Keratinocyte (primary cell): Measurements from ENCODE around the gene UROC1. TPM values are rescaled to one million over a fixed set of nuclear protein-coding genes. Genes with fewer than 3 reads are reported as not detected.

Experiments
- DNase-seq: peaks from one replicate; pipeline ENCODE4 v3.0.0-alpha.2; 2011; ENCODE audit warnings: low read depth, missing footprints, low spot score
- FAIRE-seq: peaks from 2 replicates; lab custom pipeline; 2011; peaks lifted over from hg19 to GRCh38; lab: Jason Lieb, UNC
- H2AFZ ChIP-seq: 2 replicates; pipeline ENCODE4 v1.6.0; 2012; ENCODE audit warnings: low read length, control low read depth, inconsistent platforms; ENCODE audit not compliant: control insufficient read depth
- H3K27ac ChIP-seq: 2 replicates; pipeline ENCODE4 v1.5.1; 2011; ENCODE audit warnings: low read length; ENCODE audit not compliant: control insufficient read depth, insufficient read depth
- H3K27me3 ChIP-seq: 3 replicates; pipeline ENCODE4 v1.6.0; 2011; ENCODE audit warnings: low read length; ENCODE audit not compliant: control insufficient read depth, insufficient read depth; ENCODE audit errors: extremely low read depth
- H3K36me3 ChIP-seq, 2 experiments: 2 replicates in 1 of 2; 3 replicates in 1 of 2; pipeline ENCODE4 v1.5.1; 2011; ENCODE audit warnings: low read length in 2 of 2, mild to moderate bottlenecking in 1 of 2; ENCODE audit not compliant: control insufficient read depth in 2 of 2, insufficient read depth in 2 of 2; ENCODE audit errors: extremely low read depth in 1 of 2
- H3K4me1 ChIP-seq: 3 replicates; pipeline ENCODE4 v1.5.1; 2011; ENCODE audit warnings: low read length; ENCODE audit not compliant: control insufficient read depth, insufficient read depth; ENCODE audit errors: extremely low read depth
- H3K4me2 ChIP-seq: 3 replicates; pipeline ENCODE4 v1.6.0; 2011; ENCODE audit warnings: low read depth, low read length; ENCODE audit not compliant: control insufficient read depth, insufficient read depth; ENCODE audit errors: extremely low read depth
- H3K4me3 ChIP-seq, 3 experiments: fragments of 200-600 bp in 1 of 3; sonication (generic) in 1 of 3; 2 replicates in 2 of 3; 3 replicates in 1 of 3; pipeline ENCODE4 v1.5.1; 2011 to 2016; ENCODE audit warnings: low read length in 3 of 3, mild to moderate bottlenecking in 3 of 3, control low read depth in 2 of 3, inconsistent platforms in 1 of 3, low read depth in 1 of 3, mixed read lengths in 1 of 3, mixed run types in 1 of 3, moderate library complexity in 1 of 3; ENCODE audit not compliant: control insufficient read depth in 2 of 3, insufficient read depth in 2 of 3; ENCODE audit errors: extremely low read depth in 1 of 3
- H3K79me2 ChIP-seq: 2 replicates; pipeline ENCODE4 v1.6.0; 2012; ENCODE audit warnings: low read length; ENCODE audit not compliant: control insufficient read depth, insufficient read depth
- H3K9ac ChIP-seq: 3 replicates; pipeline ENCODE4 v1.6.0; 2011; ENCODE audit warnings: low read length; ENCODE audit not compliant: control insufficient read depth, insufficient read depth; ENCODE audit errors: extremely low read depth
- H3K9me1 ChIP-seq: 3 replicates; pipeline ENCODE4 v1.6.0; 2011; ENCODE audit warnings: low read length; ENCODE audit not compliant: control insufficient read depth, insufficient read depth; ENCODE audit errors: extremely low read depth
- H3K9me3 ChIP-seq: 2 replicates; pipeline ENCODE4 v1.5.1; 2012; ENCODE audit warnings: low read depth, low read length; ENCODE audit not compliant: control insufficient read depth
- H4K20me1 ChIP-seq: 3 replicates; pipeline ENCODE4 v1.6.0; 2011; ENCODE audit warnings: low read length; ENCODE audit not compliant: control insufficient read depth, insufficient read depth; ENCODE audit errors: extremely low read depth
- EZH2 ChIP-seq: IDR thresholded peaks from one replicate; pipeline ENCODE4 v1.6.1; 2012; ENCODE audit warnings: inconsistent platforms, mild to moderate bottlenecking, low read length, moderate library complexity
- dilution Hi-C: fragments of 300-500 bp; cut with MboI; formaldehyde crosslinking; loops from one replicate; pipeline ENCODE4 v1.7.0; 2020; ENCODE audit warnings: low sequenced_read_pairs; ENCODE audit not compliant: extremely low pct_ligation_motif_present
- polyA plus RNA-seq, 5 experiments: library from polyadenylated mRNA; depleted of rRNA in 3 of 5; stranded (reverse) in 3 of 5; stranded (forward) in 1 of 5; unstranded in 1 of 5; fragments of >200 nt; gene quantifications; 1 replicate in 1 of 5; 2 replicates in 3 of 5; 3 replicates in 1 of 5; pipeline versions ENCODE4 v1.2.1 to v1.2.3, GENCODE V29; 2011 to 2012; ENCODE audit warnings: missing spikeins in 2 of 5, low read depth in 1 of 5, low replicate concordance in 1 of 5
- TF ChIP-seq, protein P1 (sequence below), 3 experiments: IDR thresholded peaks in 1 of 3; conservative IDR thresholded peaks in 1 of 3; optimal IDR thresholded peaks in 1 of 3; 2 replicates in 2 of 3; 3 replicates in 1 of 3; pipeline versions ENCODE3 to v1.5.1; 2011; ENCODE audit warnings: low read length in 3 of 3, mild to moderate bottlenecking in 3 of 3, moderate library complexity in 2 of 3, control low read depth in 1 of 3, inconsistent platforms in 1 of 3; ENCODE audit not compliant: insufficient read depth in 2 of 3; ENCODE audit errors: extremely low read depth in 1 of 3

UROC1 gene
- polyA plus RNA-seq, 1 donor (not counting 4 experiments of a cell fraction or from before 2014, with no cell fraction given), result not detected

DNA sequence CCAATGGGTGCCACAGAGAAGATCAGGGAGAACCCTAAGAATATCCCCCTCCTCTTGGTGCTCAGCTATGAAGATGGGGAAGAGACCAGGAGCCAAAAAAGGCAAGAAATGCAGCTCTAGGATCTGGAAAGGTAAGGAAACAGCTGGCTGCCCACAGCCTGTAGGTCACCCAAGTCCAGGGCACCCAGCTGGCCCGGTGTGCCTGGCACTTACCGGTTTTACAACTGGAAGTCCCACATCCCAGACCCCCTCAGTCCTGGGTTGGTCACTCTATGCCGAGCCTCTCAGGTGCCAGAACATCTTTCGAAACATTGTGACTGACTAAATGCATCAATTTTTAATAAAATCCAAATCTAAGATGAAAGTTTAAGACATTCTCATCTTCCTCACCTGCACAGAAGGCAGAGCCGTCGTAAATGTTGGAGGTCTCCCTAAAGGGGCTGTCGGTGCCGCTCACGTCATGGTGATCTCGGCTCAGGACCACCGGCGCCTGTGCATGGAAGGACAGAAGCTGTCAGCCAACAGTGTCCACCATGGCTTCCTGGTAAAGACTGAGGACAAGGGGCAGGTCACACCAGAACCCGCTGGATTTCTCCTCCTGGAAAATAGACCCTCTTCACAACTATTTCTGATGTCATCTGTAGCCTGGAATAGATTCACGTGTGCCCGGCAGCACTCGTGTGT, 28.5 kb downstream of the UROC1 start:
- TF ChIP-seq, protein P1, sequence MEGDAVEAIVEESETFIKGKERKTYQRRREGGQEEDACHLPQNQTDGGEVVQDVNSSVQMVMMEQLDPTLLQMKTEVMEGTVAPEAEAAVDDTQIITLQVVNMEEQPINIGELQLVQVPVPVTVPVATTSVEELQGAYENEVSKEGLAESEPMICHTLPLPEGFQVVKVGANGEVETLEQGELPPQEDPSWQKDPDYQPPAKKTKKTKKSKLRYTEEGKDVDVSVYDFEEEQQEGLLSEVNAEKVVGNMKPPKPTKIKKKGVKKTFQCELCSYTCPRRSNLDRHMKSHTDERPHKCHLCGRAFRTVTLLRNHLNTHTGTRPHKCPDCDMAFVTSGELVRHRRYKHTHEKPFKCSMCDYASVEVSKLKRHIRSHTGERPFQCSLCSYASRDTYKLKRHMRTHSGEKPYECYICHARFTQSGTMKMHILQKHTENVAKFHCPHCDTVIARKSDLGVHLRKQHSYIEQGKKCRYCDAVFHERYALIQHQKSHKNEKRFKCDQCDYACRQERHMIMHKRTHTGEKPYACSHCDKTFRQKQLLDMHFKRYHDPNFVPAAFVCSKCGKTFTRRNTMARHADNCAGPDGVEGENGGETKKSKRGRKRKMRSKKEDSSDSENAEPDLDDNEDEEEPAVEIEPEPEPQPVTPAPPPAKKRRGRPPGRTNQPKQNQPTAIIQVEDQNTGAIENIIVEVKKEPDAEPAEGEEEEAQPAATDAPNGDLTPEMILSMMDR (optimal IDR thresholded peaks at IDR 0.05 in 1 of 3, IDR thresholded peaks at IDR 0.05 in 1 of 3, conservative IDR thresholded peaks at IDR 0.05 in 1 of 3; ENCODE audit: extremely low read depth in 1 of 3, insufficient read depth in 2 of 3, low read length in 3 of 3), result no peak
- TF ChIP-seq EZH2, result no peak
- Histone ChIP-seq H2AFZ (no peak overlapping the region), H3K27me3 (peaks cover 12% of the 10 kb centered on the region), H3K36me3 (no peaks in the 10 kb centered on the region), H3K27ac (no peak overlapping the region), H3K4me1 (peaks cover 14% of the 10 kb centered on the region), H3K9me1 (no peaks in the 10 kb centered on the region), H3K9me3 (no peaks in the 10 kb centered on the region), H3K9ac (no peak overlapping the region), H3K4me3 (no peak overlapping the region), H3K79me2 (no peaks in the 10 kb centered on the region), H4K20me1 (no peaks in the 10 kb centered on the region), H3K4me2 (no peak overlapping the region)
- dilution Hi-C loops, result no loop called here
- FAIRE-seq, result no peak
- DNase-seq, result no peak

DNA sequence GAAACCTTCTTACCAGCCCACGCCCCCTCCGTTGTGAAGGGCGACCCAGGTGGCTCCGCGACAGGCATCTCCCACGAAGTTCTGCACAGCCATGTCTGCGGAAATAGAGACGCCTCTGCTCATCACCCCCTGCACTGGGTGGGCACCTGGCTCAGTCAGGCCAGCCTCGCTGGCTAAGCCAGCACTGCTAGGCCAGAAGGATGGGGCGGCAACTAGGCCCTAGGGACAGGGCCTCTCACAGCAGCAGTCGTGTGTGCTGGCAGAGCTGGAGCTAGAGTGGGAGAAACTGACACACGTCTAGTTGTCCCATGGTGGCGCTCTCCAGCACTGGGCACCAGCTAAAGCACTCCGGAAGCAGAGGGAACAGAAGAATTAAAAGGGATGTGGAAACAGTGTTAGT, 29.4 kb downstream of the UROC1 start:
- dilution Hi-C loops, result no loop called here
- Histone ChIP-seq H2AFZ (no peak overlapping the region), H3K9me1 (no peaks in the 10 kb centered on the region), H3K27ac (no peak overlapping the region), H3K9me3 (no peaks in the 10 kb centered on the region), H4K20me1 (no peaks in the 10 kb centered on the region), H3K79me2 (no peaks in the 10 kb centered on the region), H3K4me3 (no peak overlapping the region), H3K4me1 (peaks cover 14% of the 10 kb centered on the region), H3K9ac (no peak overlapping the region), H3K36me3 (no peaks in the 10 kb centered on the region), H3K27me3 (peaks cover 12% of the 10 kb centered on the region), H3K4me2 (no peak overlapping the region)
- no peak for TF ChIP-seq EZH2
- TF ChIP-seq, protein P1 (optimal IDR thresholded peaks at IDR 0.05 in 1 of 3, IDR thresholded peaks at IDR 0.05 in 1 of 3, conservative IDR thresholded peaks at IDR 0.05 in 1 of 3; ENCODE audit: extremely low read depth in 1 of 3, insufficient read depth in 2 of 3, low read length in 3 of 3), result no peak
- DNase-seq, result no peak
- no peak for FAIRE-seq
